Measurements from ENCODE around the gene ZMYND11.
A peak's percentile ranks its signal among the peaks of the same experiment; 100 is the strongest.

ZMYND11 gene

DNA sequence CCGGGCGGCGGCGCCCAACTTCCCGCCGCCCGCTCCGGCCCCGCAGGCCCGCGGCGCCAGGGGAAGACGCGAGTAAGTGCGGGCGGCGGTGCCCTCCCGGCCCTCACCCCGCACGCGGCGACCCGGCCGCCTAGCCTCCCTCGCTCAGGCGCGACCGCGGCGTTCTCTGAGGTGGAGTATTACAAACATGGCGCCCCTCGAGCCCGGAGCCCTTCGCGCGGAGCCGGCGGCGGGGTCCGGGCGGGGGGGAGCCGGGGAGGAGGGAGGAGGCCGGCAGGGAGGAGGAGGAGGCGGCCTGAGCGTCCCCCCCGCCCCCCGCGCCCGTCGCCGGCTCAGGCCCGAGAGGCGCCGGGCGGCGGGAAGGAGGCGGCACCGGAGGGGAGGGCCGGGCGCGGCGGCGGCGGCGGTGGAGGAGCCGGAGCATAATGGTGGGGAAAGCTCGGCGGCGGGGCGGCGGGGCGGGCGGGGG lies at the start of gene ZMYND11:
Gene ZMYND11 (plus strand): TSS at position 324 of the 469 bp plus-strand sequence. CDS start 44,558 bp downstream, outside the sequence.
- peak; percentile 75 for DNase-seq

DNA sequence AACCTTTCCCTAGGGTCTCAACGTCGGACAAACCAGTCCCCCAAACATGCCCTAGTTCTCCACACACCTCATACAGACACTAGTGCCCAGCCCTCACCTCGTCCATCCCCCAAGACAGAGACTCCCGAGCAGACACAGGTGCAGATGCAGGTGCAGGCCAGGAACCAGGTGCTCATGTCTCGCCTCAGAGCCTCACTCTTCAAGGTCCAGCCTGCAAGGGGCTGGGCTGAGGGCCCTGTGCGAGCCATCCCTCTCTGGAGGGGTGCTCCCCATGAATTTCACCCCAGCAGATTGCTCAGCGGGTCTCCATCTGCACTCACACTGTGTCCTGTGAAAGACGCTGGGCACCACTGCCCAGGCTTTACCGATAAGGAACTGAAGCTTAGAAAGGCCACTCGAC lies 49.2 kb upstream of the ZMYND11 start:
- no peak for DNase-seq

DNA sequence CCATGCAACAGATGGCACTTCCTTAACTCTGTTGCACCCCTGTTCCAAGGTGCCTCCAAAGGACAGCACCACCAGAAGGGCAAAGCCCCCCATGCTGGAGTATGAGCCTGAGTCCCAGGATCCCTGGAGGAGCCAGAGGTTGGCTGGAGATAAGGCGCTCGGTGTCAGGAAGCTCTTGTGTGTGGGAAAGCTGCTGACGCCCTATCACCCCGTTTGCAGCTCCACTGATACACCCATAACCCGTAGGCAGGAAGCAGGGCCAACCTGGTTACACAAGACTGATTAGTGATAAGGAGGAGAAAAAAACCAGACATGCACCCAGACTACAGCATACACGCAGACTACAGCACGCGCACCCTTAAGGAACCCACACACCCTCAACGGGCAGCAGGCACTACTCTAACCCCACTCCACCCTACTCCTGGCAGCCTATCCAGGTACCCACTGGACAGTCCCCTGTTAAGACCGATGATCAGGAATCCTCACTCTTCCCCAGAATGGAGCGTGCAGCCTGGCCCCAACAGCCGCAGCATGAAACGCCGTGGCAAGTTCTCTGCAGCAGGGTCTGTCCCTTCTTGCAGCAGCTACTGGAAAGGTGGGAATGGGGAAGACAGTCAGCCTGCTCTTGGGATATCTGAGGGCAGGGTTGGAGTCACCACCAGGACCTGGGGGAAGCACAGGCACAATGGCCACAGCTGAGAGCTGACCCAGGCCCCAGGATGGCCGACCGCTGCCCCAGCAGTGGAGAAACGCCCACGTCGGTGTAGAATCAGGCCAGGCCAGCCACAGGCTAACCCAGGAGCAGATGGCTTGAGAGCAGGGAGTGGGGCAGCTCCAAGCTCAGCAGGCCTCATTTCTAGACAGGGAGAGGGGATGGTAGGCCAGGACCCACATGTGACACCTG lies 47.8 kb upstream of the ZMYND11 start:
- DNase-seq: no peak

DNA sequence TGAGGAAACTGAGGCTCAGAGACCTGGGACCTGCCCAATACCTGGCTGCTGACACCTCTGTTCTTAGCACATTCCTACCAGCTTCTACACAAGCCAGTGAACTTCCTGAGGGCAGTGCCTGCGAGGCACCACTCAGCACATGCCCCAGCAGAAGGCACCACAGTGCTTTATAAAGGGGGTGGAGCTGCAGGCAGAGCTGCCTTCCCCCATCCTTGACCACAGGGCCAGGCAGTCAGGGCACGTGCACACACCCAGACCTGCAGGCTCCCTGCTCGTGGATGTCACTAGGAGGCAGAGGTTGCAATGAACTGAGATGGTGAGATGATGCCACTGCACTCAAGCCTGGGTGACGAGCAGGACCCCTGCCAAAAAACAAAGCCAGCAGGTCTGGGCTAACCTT lies 47.0 kb upstream of the ZMYND11 start:
- no peak for DNase-seq

DNA sequence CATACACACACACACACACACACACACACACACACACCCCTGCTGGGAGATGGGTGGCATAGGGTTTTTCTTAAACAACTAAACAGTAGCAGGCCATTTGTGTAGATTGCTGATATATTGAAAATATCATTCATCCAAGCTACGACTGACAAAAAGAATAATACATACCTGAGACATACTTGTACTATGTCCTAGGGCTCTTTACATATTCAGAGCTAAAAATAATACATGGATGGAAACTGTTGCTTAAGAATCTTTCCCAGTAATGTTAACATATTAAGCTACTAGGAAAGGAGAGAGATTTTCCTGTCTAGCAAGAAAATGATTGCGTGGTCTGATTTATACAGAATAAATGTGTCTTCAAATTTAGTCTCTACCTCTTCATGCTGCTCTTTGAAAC lies 46.0 kb upstream of the ZMYND11 start:
- no peak for DNase-seq

DNA sequence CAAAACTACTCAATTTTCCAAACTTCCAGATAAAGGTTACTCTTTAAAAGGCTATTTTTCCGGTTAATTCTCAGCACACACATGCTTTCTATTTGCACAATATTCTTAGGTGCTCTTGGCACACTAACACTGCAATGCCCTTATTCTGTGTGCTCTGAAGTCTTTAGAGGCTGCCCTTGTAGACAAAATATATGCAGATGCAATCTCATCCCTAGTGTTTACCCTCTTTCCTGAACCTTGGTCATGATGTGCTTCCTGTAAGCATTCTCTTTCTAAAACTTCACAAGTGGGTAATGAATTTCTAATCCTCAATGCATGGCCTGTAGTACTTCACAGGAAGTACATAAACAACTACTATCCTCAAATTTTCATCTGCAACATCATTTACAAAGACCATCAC lies 45.1 kb upstream of the ZMYND11 start:
- DNase-seq: no peak

DNA sequence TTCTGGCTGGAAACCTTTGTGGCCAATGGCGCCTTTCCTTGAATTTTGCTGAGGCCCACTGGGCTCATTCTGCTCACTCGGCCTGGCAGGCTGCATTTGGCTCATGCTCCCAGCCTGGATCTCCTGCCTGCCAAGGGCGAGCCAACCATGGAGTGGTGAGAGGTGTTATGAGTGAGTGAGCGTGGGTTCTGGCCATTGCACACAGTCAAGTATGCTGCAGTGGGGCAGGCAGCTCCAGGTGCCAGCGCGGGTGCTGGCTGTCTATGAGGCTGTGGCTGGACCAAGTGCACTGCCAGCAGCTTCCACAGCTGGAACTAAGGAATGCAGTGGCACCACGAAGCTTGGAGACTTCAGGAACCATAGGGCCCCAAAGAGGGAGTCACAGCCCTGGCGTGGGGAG lies 43.9 kb upstream of the ZMYND11 start:
- no peak for DNase-seq

DNA sequence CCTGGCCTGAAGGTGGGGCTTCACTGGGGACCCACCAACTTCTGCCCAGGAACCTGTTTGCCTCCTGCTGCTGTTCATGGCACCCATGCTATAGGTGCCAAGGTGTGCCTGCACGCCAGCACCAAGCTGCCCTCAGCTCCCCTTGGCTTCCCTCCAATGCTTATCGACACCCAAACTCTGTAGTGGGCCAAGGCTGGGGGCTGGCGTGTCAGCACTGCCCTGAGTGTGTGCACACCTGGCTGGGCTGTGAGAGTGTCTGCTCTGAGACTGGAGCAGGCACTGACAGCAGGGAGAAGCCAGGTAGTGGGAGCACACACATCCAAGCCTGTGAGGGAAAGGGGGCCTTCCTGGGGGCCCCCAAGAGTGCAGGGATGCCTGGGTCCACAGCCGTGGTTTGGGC lies 43.1 kb upstream of the ZMYND11 start:
- DNase-seq: no peak

DNA sequence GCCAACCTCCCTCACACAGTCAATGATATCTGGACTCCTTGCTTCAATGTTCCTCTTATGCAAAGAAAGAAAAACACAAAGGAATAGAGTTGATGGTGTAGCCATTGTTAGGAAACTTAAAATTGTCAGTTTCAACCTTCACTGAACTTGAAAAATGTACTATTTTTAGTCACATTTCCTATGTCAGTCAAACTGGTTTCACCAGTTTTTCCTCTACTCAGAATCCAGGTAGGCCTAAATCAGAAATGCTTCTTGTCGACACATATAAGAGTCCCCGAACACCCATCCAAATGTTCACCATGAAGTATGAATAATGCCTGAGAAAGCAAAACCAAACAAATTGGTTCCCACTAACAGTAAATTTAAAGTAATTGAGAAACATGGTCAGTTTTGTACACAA lies 42.4 kb upstream of the ZMYND11 start:
- no peak for DNase-seq

DNA sequence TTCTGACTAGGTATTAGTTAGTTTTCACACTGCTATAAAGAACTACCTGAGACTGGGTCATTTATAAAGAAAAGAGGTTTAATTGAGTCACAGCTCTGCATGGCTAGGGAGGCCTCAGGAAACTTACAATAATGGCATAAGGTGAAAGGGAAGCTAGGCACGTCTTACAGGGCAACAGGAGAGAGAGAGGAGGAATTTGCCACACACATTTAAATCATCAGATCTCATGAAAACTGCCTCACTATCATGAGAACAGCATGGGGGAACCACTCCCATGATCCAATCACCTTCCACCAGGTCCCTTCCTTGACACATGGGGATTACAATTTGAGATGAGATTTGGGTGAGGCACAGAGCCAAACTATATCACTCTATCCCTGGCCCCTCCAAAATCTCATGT lies 40.6 kb upstream of the ZMYND11 start:
- no peak for DNase-seq

DNA sequence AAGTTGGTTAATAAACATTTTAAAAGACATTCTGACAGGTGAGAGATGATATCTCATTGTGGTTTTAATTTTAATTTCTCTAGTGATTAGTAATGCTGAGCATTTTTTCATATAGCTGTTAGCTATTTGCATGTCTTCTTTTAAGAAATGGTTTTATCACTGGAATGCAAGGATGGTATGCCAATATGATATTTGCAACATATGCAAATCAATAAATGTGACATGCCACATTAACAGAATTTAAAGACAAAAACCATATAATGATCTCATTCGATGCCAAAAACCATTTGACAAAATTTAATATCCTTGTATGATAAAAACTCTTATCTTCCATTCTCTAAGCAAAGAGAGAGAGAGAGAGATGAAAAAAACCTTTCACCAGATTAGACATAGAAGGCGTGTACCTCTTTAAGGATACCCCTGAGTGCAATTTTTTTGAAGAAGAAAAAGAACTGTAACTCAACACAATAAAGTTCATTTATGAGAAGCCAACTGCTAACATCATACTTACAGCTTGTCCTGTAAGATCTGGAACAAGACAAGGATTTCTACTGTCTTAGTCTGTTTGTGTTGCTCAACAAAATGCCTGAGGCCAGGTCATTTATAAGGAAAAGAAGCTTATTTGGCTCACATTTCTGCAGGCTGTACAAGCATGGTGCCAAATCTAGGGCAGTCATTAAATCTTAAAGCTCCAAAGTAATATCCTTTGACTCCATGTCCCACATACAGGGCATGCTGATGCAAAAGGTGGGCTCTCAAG lies 39.7 kb upstream of the ZMYND11 start:
- DNase-seq: no peak

DNA sequence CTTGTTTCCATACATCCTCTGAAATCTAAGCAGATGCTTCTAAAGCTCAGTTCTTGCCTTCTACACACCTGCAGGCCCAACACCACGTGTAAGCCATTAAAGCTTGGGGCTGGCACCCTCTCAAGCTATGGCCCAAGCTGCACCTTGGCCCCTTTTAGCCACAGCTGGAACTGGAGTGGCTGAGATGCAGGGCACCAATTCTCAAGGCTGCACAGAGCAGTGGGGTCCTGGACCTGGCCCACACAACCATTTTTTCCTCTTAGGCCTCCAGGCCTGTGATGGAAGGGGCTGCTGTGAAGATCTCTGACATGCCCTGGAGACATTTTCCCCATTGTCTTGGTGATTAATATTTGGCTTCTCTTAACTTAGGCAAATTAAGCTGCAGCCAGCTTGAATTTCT lies 38.8 kb upstream of the ZMYND11 start:
- no peak for DNase-seq

DNA sequence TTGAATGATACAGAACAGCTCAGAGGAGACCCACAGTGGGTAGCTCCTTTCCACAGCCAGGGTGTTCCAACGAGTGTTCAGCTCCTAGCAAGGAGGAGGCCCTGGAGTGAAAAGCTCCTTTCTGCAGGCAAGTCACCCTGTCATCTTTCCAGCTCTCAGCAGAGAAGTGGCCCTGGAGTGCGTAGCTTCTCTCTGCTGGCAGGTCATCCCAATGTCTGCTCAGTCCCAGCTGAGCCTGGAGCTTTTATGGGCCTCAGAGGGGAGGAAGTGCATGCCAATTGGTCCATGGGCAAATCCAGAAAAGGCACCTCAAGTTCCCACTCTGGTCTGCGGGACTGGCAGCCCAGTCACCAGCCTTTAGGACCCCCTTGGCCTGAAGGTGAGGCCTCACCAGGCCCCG lies 30.8 kb upstream of the ZMYND11 start:
- no peak for DNase-seq

DNA sequence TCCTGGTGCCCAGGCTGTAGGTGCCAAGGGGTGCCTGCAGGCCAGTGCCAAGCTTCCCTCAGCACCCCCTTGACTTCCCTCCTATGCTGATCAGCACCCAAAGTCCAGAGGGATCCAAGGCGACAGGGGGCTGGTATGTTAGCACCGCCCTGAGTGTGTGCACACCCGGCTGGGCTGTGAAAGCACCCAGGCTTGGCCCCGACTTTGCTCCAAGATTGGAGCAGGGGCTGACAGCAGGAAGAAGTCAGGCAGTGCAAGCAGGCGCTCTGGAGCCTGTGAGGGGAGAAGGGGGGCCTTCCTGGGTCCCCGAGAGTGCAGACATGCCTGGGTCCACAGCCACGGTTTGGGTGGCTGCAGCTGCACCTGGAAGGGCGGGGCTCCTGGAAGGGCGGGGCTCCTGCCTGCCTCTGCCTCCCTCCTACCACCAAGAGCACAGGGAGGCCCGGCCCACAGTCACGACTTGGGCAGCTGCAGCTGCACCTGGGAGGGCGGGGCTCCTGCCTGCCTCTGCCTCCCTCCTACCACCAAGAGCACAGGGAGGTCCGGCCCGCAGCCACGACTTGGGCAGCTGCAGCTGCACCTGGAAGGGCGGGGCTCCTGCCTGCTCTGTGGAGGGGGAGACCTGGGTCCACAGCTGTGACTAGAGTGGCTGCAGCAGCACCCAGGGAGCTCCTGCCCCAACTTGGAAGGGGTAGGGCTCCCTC lies 30.2 kb upstream of the ZMYND11 start:
- DNase-seq: no peak

DNA sequence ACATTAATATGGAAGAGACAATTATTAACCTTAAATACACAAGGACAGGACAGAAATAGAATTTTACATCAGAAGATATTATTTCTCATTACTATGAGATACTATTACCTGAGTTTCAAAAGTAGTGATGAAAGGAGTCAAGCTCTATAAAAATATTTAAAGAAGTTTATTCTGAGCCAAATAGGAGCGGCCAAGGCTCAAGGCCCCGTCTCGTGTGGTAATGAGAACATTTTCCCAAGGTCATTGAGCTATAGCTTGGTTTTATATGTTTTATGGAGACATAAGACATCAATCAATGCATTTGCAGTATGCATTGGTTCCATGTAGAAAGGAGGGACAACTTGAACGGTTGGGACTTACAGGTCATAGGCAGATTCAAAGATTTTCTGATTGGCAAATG lies 29.4 kb upstream of the ZMYND11 start:
- DNase-seq: no peak

DNA sequence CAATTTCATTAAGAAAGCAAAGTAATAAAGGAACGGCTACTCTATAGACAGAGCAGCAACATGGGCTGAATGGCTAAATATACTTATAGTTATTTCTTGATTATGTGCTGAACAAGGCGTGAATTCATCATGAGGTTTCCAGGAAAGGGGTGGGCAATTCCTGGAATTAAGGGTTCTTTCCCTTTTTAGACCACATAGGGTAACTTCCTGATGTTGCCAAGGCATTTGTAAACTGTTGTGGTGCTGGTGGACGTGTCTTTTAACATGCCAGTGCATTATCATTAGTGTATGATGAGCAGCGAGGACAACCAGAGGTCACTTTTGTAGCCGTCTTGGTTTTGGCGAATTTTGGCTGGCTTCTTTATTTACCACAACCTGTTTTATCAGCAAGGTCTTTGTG lies 28.5 kb upstream of the ZMYND11 start:
- no peak for DNase-seq

DNA sequence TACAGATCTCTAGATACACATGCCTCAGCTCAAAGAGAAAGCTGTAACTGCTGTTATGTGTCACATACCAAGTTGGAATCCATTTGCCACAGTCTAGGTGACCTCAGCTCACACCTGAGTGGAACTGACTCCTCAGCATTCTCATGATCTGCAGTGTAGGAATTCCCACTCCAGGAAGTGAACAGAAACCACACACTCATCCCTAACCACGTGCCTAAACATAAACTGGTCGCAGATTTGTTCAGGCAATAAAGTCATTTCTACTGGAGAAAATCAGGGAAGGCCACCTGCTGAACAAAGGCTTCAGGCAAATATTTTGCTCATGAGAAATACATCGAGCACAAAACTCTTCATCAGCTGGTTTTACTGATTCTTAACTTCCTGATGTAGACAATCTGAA lies 23.0 kb upstream of the ZMYND11 start:
- DNase-seq: no peak

DNA sequence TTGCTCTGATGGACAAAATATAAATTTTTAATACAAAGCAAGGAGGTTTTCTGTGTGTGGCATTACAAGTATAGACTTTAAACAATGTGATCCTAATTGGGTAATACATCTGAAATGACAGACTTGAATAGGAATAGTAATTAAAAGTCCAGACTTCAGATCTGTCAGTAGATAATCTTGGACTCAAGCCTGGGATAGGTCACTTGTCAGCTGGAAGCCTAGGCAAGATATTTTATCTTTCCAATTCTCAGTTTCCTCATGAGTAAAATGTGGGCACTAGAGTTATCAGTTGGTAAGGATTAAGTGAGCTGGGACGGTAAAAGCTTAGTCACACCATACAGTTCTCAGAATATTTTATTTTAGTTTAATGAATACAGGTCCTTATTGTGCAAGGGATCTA lies 10.4 kb upstream of the ZMYND11 start:
- DNase-seq: no peak

DNA sequence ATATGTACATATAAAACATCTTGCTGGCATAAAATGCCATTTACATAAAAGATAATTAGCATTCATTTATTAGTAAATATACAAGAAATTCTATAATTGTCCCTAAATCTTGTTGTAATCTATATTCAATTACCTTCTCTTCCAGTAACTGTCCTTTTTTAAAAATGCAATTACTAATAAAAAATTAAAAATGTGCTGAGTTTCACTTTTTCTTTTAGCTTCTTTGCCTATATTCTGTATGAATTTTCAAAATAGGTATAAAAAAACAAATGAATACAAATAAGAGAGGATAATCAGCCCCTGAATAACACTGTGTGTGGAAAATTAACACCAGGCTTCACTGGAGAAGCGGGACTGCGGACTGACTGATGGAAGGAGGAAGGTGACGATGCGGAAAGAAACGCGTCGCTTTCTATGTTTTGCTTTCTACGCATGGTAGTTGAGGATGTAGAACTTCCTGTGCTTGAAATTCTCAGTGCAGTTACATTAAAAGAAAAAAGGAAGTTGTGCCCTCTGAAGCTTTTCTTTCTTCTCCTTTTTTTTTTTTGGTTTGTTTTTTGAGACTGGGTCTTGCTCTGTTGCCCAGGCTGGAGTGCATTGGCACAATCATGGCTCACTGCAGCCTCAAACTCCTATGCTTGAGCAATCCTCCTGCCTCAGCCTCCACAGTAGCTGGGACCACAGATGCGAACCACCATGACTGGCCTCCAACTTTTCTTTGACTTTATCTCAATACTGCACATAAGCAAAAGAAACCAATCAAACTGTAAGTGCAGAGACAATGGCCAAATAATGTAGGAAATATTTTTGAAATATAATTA lies 7.4 kb upstream of the ZMYND11 start:
- no peak for DNase-seq

DNA sequence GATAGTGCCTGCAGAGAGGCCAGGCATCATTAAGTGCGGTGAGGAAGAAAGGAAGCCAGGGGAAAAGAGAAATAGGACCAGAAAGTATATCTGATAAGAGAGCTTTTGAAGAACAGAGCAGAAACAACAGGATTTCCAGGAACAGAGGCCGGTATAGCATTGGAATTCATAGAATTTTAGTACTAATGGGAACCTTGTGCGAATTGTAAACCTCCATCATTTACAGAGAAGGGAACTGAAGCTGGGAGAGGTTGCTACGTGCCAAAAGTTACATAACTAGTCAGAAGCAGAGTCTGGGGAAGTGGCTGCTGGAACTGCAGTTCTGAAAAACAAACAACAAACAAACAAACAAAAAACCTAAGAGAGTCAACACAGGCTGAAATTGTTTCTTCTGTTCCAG lies 5.4 kb upstream of the ZMYND11 start:
- DNase-seq: peak; percentile 27

DNA sequence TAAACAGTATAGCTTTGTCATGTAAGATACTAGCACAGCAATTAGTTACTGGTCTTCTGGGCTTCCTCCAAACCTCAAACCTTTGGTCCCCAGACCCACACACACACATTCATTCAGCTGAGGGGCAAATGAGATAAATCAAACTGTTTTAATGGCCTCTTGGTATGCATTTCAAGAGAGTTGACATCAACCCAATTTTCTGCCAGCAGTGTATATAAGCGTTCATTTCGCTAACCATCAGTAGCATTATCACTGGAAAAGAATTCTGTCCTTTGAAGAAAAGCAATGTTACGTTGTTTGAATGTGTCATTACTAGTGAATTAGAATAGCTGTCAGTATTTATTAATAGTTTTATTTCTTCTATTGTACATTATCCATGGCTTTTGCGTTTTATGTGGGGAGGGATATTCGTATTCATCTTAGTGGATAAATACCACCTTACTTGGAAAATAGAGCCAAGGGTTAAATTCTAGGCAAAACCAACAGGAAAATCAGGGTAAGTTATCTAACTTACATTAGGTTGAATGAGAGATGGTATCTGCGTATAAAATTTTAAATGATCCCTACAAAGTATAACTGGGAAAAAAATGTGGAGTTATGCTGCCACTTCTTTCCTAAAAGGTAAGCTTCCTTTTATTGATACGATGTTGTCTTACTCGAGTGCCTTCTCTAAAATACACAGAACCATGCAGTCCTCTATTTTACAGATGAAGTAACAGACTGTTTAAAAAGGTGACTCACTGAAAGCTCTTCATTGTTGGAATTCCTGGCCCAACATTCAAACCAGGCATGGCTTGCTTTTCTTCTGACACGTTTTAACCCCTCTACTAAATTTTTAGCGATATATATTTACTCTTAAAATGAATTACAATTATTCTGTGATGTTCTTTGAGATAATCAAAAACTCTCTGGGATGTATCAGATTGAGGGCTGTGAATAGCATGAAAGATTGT lies 2.0 kb upstream of the ZMYND11 start:
- peak; percentile 82 for DNase-seq
